Measurements from ENCODE around the gene INO80E. TPM values are rescaled to one million over a fixed set of nuclear protein-coding genes. Genes with fewer than 3 reads are reported as not detected.

Gene INO80E
- total RNA-seq, 1 donor from 2014 or later: 71.4 TPM

GRCh38 chr16:30049871-30050270 is 53.8 kb downstream of the INO80E start:
- Mint-ChIP-seq H3K36me3 (ENCODE audit: unreplicated experiment) (no peaks in the 10 kb centered on the region), H3K27ac (ENCODE audit: unreplicated experiment) (no peak overlapping the region), H3K9me3 (ENCODE audit: unreplicated experiment) (peaks cover 5% of the 10 kb centered on the region), H3K27me3 (ENCODE audit: unreplicated experiment) (peaks cover 7% of the 10 kb centered on the region), H3K4me3 (ENCODE audit: unreplicated experiment) (no peak overlapping the region), H3K4me1 (ENCODE audit: low read depth, unreplicated experiment) (peaks cover 4% of the 10 kb centered on the region)
- no peak for TF ChIP-seq CTCF (IDR thresholded peaks at IDR 0.05; ENCODE audit: partially characterized antibody, unreplicated experiment)
- no peak for DNase-seq

GRCh38 chr16:30051518-30051917 is 55.5 kb downstream of the INO80E start:
- Mint-ChIP-seq H3K4me3 (ENCODE audit: unreplicated experiment) (peak overlapping the region; percentile 75), H3K27ac (ENCODE audit: unreplicated experiment) (peak overlapping the region; percentile 72), H3K36me3 (ENCODE audit: unreplicated experiment) (no peaks in the 10 kb centered on the region), H3K9me3 (ENCODE audit: unreplicated experiment) (peaks cover 5% of the 10 kb centered on the region), H3K4me1 (ENCODE audit: low read depth, unreplicated experiment) (peaks cover 2% of the 10 kb centered on the region), H3K27me3 (ENCODE audit: unreplicated experiment) (peaks cover 7% of the 10 kb centered on the region)
- DNase-seq: no peak
- TF ChIP-seq CTCF (IDR thresholded peaks at IDR 0.05; ENCODE audit: partially characterized antibody, unreplicated experiment): no peak

- peak; percentile 95 for DNase-seq
- H3K9me3 Mint-ChIP-seq (ENCODE audit: unreplicated experiment): peaks cover 5% of the 10 kb centered on the region
- TF ChIP-seq CTCF (IDR thresholded peaks at IDR 0.05; ENCODE audit: partially characterized antibody, unreplicated experiment): no peak
- H3K27me3 Mint-ChIP-seq (ENCODE audit: unreplicated experiment): peaks cover 10% of the 10 kb centered on the region
- H3K4me3 Mint-ChIP-seq (ENCODE audit: unreplicated experiment): peak overlapping the region; percentile 84
- peaks cover 2% of the 10 kb centered on the region for H3K4me1 Mint-ChIP-seq (ENCODE audit: low read depth, unreplicated experiment)
- no peak overlapping the region for H3K27ac Mint-ChIP-seq (ENCODE audit: unreplicated experiment)
- H3K36me3 Mint-ChIP-seq (ENCODE audit: unreplicated experiment): no peaks in the 10 kb centered on the region
Observed at GRCh38 chr16:30052671-30053372, 56.8 kb downstream of the INO80E start.

GRCh38 chr16:30053376-30054015 is 57.5 kb downstream of the INO80E start:
- Mint-ChIP-seq H3K27ac (ENCODE audit: unreplicated experiment) (no peak overlapping the region), H3K4me3 (ENCODE audit: unreplicated experiment) (peak overlapping the region; percentile 79), H3K9me3 (ENCODE audit: unreplicated experiment) (peaks cover 5% of the 10 kb centered on the region), H3K4me1 (ENCODE audit: low read depth, unreplicated experiment) (peaks cover 2% of the 10 kb centered on the region), H3K36me3 (ENCODE audit: unreplicated experiment) (no peaks in the 10 kb centered on the region), H3K27me3 (ENCODE audit: unreplicated experiment) (peaks cover 12% of the 10 kb centered on the region)
- TF ChIP-seq CTCF (IDR thresholded peaks at IDR 0.05; ENCODE audit: partially characterized antibody, unreplicated experiment): no peak
- DNase-seq: no peak

GRCh38 chr16:30054451-30054850 is 58.4 kb downstream of the INO80E start:
- no peaks in the 10 kb centered on the region for H3K36me3 Mint-ChIP-seq (ENCODE audit: unreplicated experiment)
- H3K4me1 Mint-ChIP-seq (ENCODE audit: low read depth, unreplicated experiment): peaks cover 2% of the 10 kb centered on the region
- H3K27me3 Mint-ChIP-seq (ENCODE audit: unreplicated experiment): peaks cover 12% of the 10 kb centered on the region
- H3K4me3 Mint-ChIP-seq (ENCODE audit: unreplicated experiment): peak overlapping the region; percentile 64
- H3K9me3 Mint-ChIP-seq (ENCODE audit: unreplicated experiment): peaks cover 5% of the 10 kb centered on the region
- H3K27ac Mint-ChIP-seq (ENCODE audit: unreplicated experiment): no peak overlapping the region
- DNase-seq: no peak
- TF ChIP-seq CTCF (IDR thresholded peaks at IDR 0.05; ENCODE audit: partially characterized antibody, unreplicated experiment): no peak
